HCT116 (cell line): ENCODE results near the gene DHRS9.

Experiments
- ELF1 ChIP-seq: IDR thresholded peaks from 2 replicates; pipeline ENCODE4 v1.6.1; 2012; ENCODE audit warnings: low read depth, borderline replicate concordance
- EZH2 ChIP-seq: fragments of 200-600 bp; sonication (generic); IDR thresholded peaks from 2 replicates; pipeline ENCODE4 v1.6.1; 2017; ENCODE audit warnings: antibody characterized with exemption, mixed run types
- TCF7L2 ChIP-seq: IDR thresholded peaks from 2 replicates; pipeline ENCODE4 v1.7.0; 2011; ENCODE audit warnings: borderline replicate concordance, inconsistent platforms; ENCODE audit not compliant: insufficient read depth, insufficient read length; ENCODE audit errors: extremely low read depth
- ZNF274 ChIP-seq: fragments of 200-500 bp; sonication (Bioruptor generic); IDR thresholded peaks from 2 replicates; pipeline ENCODE4 v1.6.1; 2014; ENCODE audit warnings: mild to moderate bottlenecking, low read depth, low read length, inconsistent platforms
- TF ChIP-seq, protein P1 (sequence below), 3 experiments: fragments of 200-600 bp in 1 of 3; sonication (generic) in 1 of 3; IDR thresholded peaks in 2 of 3; conservative IDR thresholded peaks in 1 of 3; 2 replicates each; pipeline ENCODE4 v1.5.1; 2012 to 2017; ENCODE audit warnings: low read depth in 2 of 3, low read length in 2 of 3, antibody characterized with exemption in 1 of 3, borderline replicate concordance in 1 of 3, control low read depth in 1 of 3, mild to moderate bottlenecking in 1 of 3, mixed read lengths in 1 of 3, mixed run types in 1 of 3, moderate library complexity in 1 of 3; ENCODE audit not compliant: insufficient read depth in 1 of 3

DNA sequence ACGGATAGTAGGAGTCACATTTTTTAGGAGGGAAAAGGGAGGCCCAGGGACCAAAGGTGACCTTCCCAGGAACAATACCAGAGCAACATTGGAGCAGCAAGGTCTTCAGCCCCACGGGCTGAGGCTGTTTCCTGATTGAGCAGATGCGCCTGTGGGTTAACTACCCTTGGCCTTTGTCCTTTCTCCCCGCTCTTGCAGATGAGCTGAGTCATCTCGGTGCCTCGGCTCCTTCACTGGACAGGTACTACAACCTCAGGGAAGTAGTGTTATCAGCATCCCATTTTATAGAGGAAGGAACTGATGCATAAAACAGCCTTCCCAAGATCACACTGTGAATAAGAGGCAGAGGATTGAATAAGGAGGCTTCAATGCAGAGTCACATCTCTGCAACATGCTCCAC lies 43.5 kb downstream of the DHRS9 start:
- TF ChIP-seq EZH2 = no peak
- TF ChIP-seq, protein P1, sequence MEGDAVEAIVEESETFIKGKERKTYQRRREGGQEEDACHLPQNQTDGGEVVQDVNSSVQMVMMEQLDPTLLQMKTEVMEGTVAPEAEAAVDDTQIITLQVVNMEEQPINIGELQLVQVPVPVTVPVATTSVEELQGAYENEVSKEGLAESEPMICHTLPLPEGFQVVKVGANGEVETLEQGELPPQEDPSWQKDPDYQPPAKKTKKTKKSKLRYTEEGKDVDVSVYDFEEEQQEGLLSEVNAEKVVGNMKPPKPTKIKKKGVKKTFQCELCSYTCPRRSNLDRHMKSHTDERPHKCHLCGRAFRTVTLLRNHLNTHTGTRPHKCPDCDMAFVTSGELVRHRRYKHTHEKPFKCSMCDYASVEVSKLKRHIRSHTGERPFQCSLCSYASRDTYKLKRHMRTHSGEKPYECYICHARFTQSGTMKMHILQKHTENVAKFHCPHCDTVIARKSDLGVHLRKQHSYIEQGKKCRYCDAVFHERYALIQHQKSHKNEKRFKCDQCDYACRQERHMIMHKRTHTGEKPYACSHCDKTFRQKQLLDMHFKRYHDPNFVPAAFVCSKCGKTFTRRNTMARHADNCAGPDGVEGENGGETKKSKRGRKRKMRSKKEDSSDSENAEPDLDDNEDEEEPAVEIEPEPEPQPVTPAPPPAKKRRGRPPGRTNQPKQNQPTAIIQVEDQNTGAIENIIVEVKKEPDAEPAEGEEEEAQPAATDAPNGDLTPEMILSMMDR (IDR thresholded peaks at IDR 0.05 in 2 of 3, conservative IDR thresholded peaks at IDR 0.05 in 1 of 3; ENCODE audit: borderline replicate concordance in 1 of 3, insufficient read depth in 1 of 3, low read depth in 2 of 3, low read length in 2 of 3) = no peak
- no peak for TF ChIP-seq ELF1
- TF ChIP-seq ZNF274 = no peak
- no peak for TF ChIP-seq TCF7L2
